Activated CD8-positive, alpha-beta memory T cell treated with anti-CD3 and anti-CD28 coated beads, Interleukin-2, amount 10 ng/mL, durations not matched to agents 7 days and 5 days (primary cell): Measurements from ENCODE around the gene CIAPIN1. TPM values are rescaled to one million over a fixed set of nuclear protein-coding genes. Genes with fewer than 3 reads are reported as not detected.
"Not testable (repeated sequence)": the region's sequence is repeated elsewhere in the genome, so short reads cannot be mapped to it uniquely, and the experiment has no call there.

Experiments used
- ATAC-seq: fragments of 150-1000 bp; cut with Tn5 transposase; one replicate; pipeline ENCODE4 v1.10.0; 2021; ENCODE audit warnings: moderate library complexity
- CTCF ChIA-PET: fragments of 350-600 bp; sonication (Branson Sonifier 250); formaldehyde crosslinking; loops from one replicate; lab custom pipeline; 2021; ENCODE audit warnings: antibody characterized with exemption; lab: Charles Lee
- DNase-seq: peaks from one replicate; pipeline ENCODE4 v3.0.0-alpha.2; 2020
- H3K27ac Mint-ChIP-seq: one replicate; pipeline ENCODE4 v1.8.0; 2021; ENCODE audit warnings: mild to moderate bottlenecking, mixed read lengths
- H3K27me3 Mint-ChIP-seq: one replicate; pipeline ENCODE4 v1.8.0; 2021; ENCODE audit warnings: mixed read lengths
- H3K36me3 Mint-ChIP-seq: one replicate; pipeline ENCODE4 v1.8.0; 2021; ENCODE audit warnings: mild to moderate bottlenecking, mixed read lengths
- H3K4me1 Mint-ChIP-seq: one replicate; pipeline ENCODE4 v1.8.0; 2021; ENCODE audit warnings: mixed read lengths
- H3K4me3 Mint-ChIP-seq: one replicate; pipeline ENCODE4 v1.8.0; 2021; ENCODE audit warnings: mild to moderate bottlenecking, moderate library complexity, mixed read lengths
- H3K9me3 Mint-ChIP-seq: one replicate; pipeline ENCODE4 v1.8.0; 2022; ENCODE audit warnings: low read depth, mixed read lengths
- total RNA-seq, 2 experiments: library from RNA; stranded (reverse); gene quantifications; one replicate each; pipeline ENCODE4 v1.2.3, GENCODE V29; 2021

CIAPIN1 gene
- total RNA-seq, 2 experiments from 2014 or later: 46.5 to 62.5 TPM

- Mint-ChIP-seq H3K27ac (no peak overlapping the region), H3K9me3 (peaks cover 7% of the 10 kb centered on the region), H3K36me3 (peaks cover 27% of the 10 kb centered on the region), H3K4me1 (peaks cover 35% of the 10 kb centered on the region), H3K4me3 (no peak overlapping the region), H3K27me3 (no peaks in the 10 kb centered on the region)
- no peak for DNase-seq
- CTCF ChIA-PET: interaction anchor here (0.7 to 4.7 kb wide), 8 partner anchors 12 to 830 kb away, joined by 3 to 30 read pairs (median 10); partner anchors contain the start of gene POLR2C
- no peak for ATAC-seq
These were observed 1.7 kb downstream of the CIAPIN1 start for GRCh38 chr16:57445510-57445909.

GRCh38 chr16:57444711-57445110 lies 2.5 kb downstream of the CIAPIN1 start:
- H3K36me3 Mint-ChIP-seq: peaks cover 33% of the 10 kb centered on the region
- no peak overlapping the region for H3K27ac Mint-ChIP-seq
- H3K4me3 Mint-ChIP-seq: no peak overlapping the region
- CTCF ChIA-PET: interaction anchor here (0.7 to 4.7 kb wide), 4 partner anchors 18 to 75 kb away, joined by 4 to 21 read pairs (median 6); partner anchors contain the start of gene POLR2C
- H3K27me3 Mint-ChIP-seq: no peaks in the 10 kb centered on the region
- DNase-seq (no peak), ATAC-seq (no peak)
- H3K9me3 Mint-ChIP-seq: peaks cover 12% of the 10 kb centered on the region
- H3K4me1 Mint-ChIP-seq: peaks cover 32% of the 10 kb centered on the region

- H3K4me1 Mint-ChIP-seq, H3K4me3 Mint-ChIP-seq, H3K27me3 Mint-ChIP-seq, DNase-seq, H3K27ac Mint-ChIP-seq, ATAC-seq: not testable (repeated sequence)
- peaks cover 53% of the 10 kb centered on the region for H3K36me3 Mint-ChIP-seq
- CTCF ChIA-PET: interaction anchor here (1.0 to 4.4 kb wide), 4 partner anchors 11 to 79 kb away, joined by 3 to 20 read pairs (median 4); no protein-coding TSS in a partner anchor
- peaks cover 12% of the 10 kb centered on the region for H3K9me3 Mint-ChIP-seq
These were observed 6.6 kb downstream of the CIAPIN1 start for GRCh38 chr16:57440551-57440950.

GRCh38 chr16:57439947-57440346 lies 7.2 kb downstream of the CIAPIN1 start:
- not testable (repeated sequence) for H3K27ac Mint-ChIP-seq, H3K4me1 Mint-ChIP-seq, ATAC-seq, DNase-seq, H3K27me3 Mint-ChIP-seq, H3K4me3 Mint-ChIP-seq
- Mint-ChIP-seq H3K9me3 (peaks cover 12% of the 10 kb centered on the region), H3K36me3 (peaks cover 55% of the 10 kb centered on the region)
- CTCF ChIA-PET: interaction anchor here (1.7 to 4.4 kb wide), 2 partner anchors 21 to 80 kb away, joined by 7 to 20 read pairs; no protein-coding TSS in a partner anchor

GRCh38 chr16:57435838-57436237 lies 11.3 kb downstream of the CIAPIN1 start:
- no peak overlapping the region for H3K4me3 Mint-ChIP-seq
- no peak for ATAC-seq
- H3K27me3 Mint-ChIP-seq: no peaks in the 10 kb centered on the region
- CTCF ChIA-PET: no interaction called here
- H3K4me1 Mint-ChIP-seq: no peaks in the 10 kb centered on the region
- H3K27ac Mint-ChIP-seq: no peak overlapping the region
- peaks cover 7% of the 10 kb centered on the region for H3K9me3 Mint-ChIP-seq
- H3K36me3 Mint-ChIP-seq: peaks cover 61% of the 10 kb centered on the region
- no peak for DNase-seq

GRCh38 chr16:57434003-57434402 lies 13.2 kb downstream of the CIAPIN1 start:
- Mint-ChIP-seq H3K27me3 (no peaks in the 10 kb centered on the region), H3K4me3 (no peak overlapping the region), H3K36me3 (peaks cover 54% of the 10 kb centered on the region), H3K27ac (no peak overlapping the region), H3K4me1 (no peaks in the 10 kb centered on the region), H3K9me3 (no peaks in the 10 kb centered on the region)
- no peak for DNase-seq
- ATAC-seq: no peak
- CTCF ChIA-PET: interaction anchor here (0.8 to 5.9 kb wide), 2 partner anchors 16 to 86 kb away, joined by 3 to 37 read pairs; no protein-coding TSS in a partner anchor

GRCh38 chr16:57432989-57433388 lies 14.2 kb downstream of the CIAPIN1 start:
- H3K36me3 Mint-ChIP-seq: peaks cover 53% of the 10 kb centered on the region
- no peaks in the 10 kb centered on the region for H3K27me3 Mint-ChIP-seq
- no peak overlapping the region for H3K4me3 Mint-ChIP-seq
- no peak for ATAC-seq
- no peak for DNase-seq
- H3K4me1 Mint-ChIP-seq: no peaks in the 10 kb centered on the region
- CTCF ChIA-PET: interaction anchor here (1.4 to 5.9 kb wide), 2 partner anchors 13 to 15 kb away, joined by 4 to 37 read pairs; no protein-coding TSS in a partner anchor
- H3K9me3 Mint-ChIP-seq: no peaks in the 10 kb centered on the region
- H3K27ac Mint-ChIP-seq: no peak overlapping the region

GRCh38 chr16:57432505-57432904 lies 14.7 kb downstream of the CIAPIN1 start:
- DNase-seq: no peak
- no peak overlapping the region for H3K27ac Mint-ChIP-seq
- H3K4me3 Mint-ChIP-seq: no peak overlapping the region
- CTCF ChIA-PET: interaction anchor here (0.9 to 5.9 kb wide), 3 partner anchors 14 to 87 kb away, joined by 3 to 37 read pairs (median 4); no protein-coding TSS in a partner anchor
- H3K9me3 Mint-ChIP-seq: no peaks in the 10 kb centered on the region
- H3K4me1 Mint-ChIP-seq: no peaks in the 10 kb centered on the region
- peaks cover 53% of the 10 kb centered on the region for H3K36me3 Mint-ChIP-seq
- no peak for ATAC-seq
- no peaks in the 10 kb centered on the region for H3K27me3 Mint-ChIP-seq

GRCh38 chr16:57430955-57431354 lies 16.2 kb downstream of the CIAPIN1 start:
- H3K4me3 Mint-ChIP-seq: no peak overlapping the region
- H3K4me1 Mint-ChIP-seq: no peaks in the 10 kb centered on the region
- peaks cover 56% of the 10 kb centered on the region for H3K36me3 Mint-ChIP-seq
- no peak for DNase-seq
- CTCF ChIA-PET: interaction anchor here (5.9 kb wide), 1 partner anchor 13 kb away, joined by 37 read pairs; no protein-coding TSS in a partner anchor
- no peaks in the 10 kb centered on the region for H3K27me3 Mint-ChIP-seq
- H3K27ac Mint-ChIP-seq: no peak overlapping the region
- ATAC-seq: no peak
- no peaks in the 10 kb centered on the region for H3K9me3 Mint-ChIP-seq

- no peak overlapping the region for H3K27ac Mint-ChIP-seq
- peak; percentile 9 for DNase-seq
- no peaks in the 10 kb centered on the region for H3K27me3 Mint-ChIP-seq
- H3K9me3 Mint-ChIP-seq: no peaks in the 10 kb centered on the region
- no peak overlapping the region for H3K4me3 Mint-ChIP-seq
- CTCF ChIA-PET: no interaction called here
- ATAC-seq: no peak
- no peaks in the 10 kb centered on the region for H3K4me1 Mint-ChIP-seq
- H3K36me3 Mint-ChIP-seq: peaks cover 37% of the 10 kb centered on the region
These were observed 19.4 kb downstream of the CIAPIN1 start for GRCh38 chr16:57427824-57428223.

GRCh38 chr16:57427307-57427706 lies 19.9 kb downstream of the CIAPIN1 start:
- DNase-seq (no peak), ATAC-seq (no peak)
- Mint-ChIP-seq H3K4me3 (no peak overlapping the region), H3K9me3 (no peaks in the 10 kb centered on the region), H3K4me1 (no peaks in the 10 kb centered on the region), H3K36me3 (peaks cover 32% of the 10 kb centered on the region), H3K27me3 (no peaks in the 10 kb centered on the region), H3K27ac (no peak overlapping the region)
- CTCF ChIA-PET: interaction anchor here (1.1 to 2.6 kb wide), 3 partner anchors 10 to 127 kb away, joined by 3 to 11 read pairs (median 6); no protein-coding TSS in a partner anchor

GRCh38 chr16:57426356-57426755 lies 20.8 kb downstream of the CIAPIN1 start:
- Mint-ChIP-seq H3K27me3 (no peaks in the 10 kb centered on the region), H3K27ac (no peak overlapping the region), H3K4me3 (no peak overlapping the region), H3K9me3 (no peaks in the 10 kb centered on the region), H3K36me3 (peaks cover 30% of the 10 kb centered on the region), H3K4me1 (no peaks in the 10 kb centered on the region)
- ATAC-seq (no peak), DNase-seq (no peak)
- CTCF ChIA-PET: interaction anchor here (1.1 to 2.6 kb wide), 3 partner anchors 9 to 126 kb away, joined by 3 to 11 read pairs (median 6); no protein-coding TSS in a partner anchor

GRCh38 chr16:57424583-57424982 lies 22.6 kb downstream of the CIAPIN1 start:
- no peaks in the 10 kb centered on the region for H3K4me1 Mint-ChIP-seq
- ATAC-seq (no peak), DNase-seq (no peak)
- H3K27me3 Mint-ChIP-seq: no peaks in the 10 kb centered on the region
- CTCF ChIA-PET: interaction anchor here (0.7 to 15.5 kb wide), 3 partner anchors 95 to 709 kb away, joined by 3 to 283 read pairs (median 3); no protein-coding TSS in a partner anchor
- no peak overlapping the region for H3K27ac Mint-ChIP-seq
- no peak overlapping the region for H3K4me3 Mint-ChIP-seq
- H3K9me3 Mint-ChIP-seq: no peaks in the 10 kb centered on the region
- peaks cover 14% of the 10 kb centered on the region for H3K36me3 Mint-ChIP-seq

- Mint-ChIP-seq H3K4me1 (peaks cover 9% of the 10 kb centered on the region), H3K9me3 (no peaks in the 10 kb centered on the region), H3K27me3 (no peaks in the 10 kb centered on the region), H3K36me3 (peaks cover 5% of the 10 kb centered on the region), H3K4me3 (no peak overlapping the region), H3K27ac (no peak overlapping the region)
- no peak for ATAC-seq
- no peak for DNase-seq
- CTCF ChIA-PET: interaction anchor here (0.7 to 15.5 kb wide), 5 partner anchors 39 to 120 kb away, joined by 3 to 283 read pairs (median 5); partner anchors contain the start of gene POLR2C
These were observed 24.0 kb downstream of the CIAPIN1 start for GRCh38 chr16:57423152-57423551.
